Measurements from ENCODE around the gene ERICH6. TPM values are rescaled to one million over a fixed set of nuclear protein-coding genes. Genes with fewer than 3 reads are reported as not detected.

Gene ERICH6
- total RNA-seq, 2 donors from 2014 or later: not detected

DNA sequence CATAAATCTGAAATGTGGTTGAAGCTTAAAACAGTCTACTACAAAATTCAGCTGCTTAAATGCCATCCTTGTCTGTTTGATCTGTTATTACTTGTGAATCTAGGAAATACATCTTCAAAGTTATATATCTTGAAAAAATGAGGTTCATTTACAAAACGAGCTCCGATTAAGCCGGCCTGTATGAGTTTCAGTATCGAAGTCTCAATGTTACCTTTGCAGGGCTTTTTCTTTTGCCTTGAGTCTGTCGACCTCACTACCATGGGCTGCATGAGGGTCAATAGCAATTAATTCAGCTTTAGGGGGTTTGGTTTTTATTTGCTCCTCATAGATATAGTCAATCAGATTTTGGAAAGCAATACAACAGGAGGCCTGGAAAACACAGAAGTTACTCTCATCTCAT lies 23.2 kb downstream of the ERICH6 start:
- ATAC-seq (ENCODE audit: insufficient number of reproducible peaks, low FRiP score, low read depth) (no peak), DNase-seq (ENCODE audit: low spot score) (no peak)
- no peaks in the 10 kb centered on the region for H3K27me3 ChIP-seq (replicated peaks; ENCODE audit: insufficient read depth)
- H3K36me3 ChIP-seq: no peaks in the 10 kb centered on the region
- TF ChIP-seq, protein P1, sequence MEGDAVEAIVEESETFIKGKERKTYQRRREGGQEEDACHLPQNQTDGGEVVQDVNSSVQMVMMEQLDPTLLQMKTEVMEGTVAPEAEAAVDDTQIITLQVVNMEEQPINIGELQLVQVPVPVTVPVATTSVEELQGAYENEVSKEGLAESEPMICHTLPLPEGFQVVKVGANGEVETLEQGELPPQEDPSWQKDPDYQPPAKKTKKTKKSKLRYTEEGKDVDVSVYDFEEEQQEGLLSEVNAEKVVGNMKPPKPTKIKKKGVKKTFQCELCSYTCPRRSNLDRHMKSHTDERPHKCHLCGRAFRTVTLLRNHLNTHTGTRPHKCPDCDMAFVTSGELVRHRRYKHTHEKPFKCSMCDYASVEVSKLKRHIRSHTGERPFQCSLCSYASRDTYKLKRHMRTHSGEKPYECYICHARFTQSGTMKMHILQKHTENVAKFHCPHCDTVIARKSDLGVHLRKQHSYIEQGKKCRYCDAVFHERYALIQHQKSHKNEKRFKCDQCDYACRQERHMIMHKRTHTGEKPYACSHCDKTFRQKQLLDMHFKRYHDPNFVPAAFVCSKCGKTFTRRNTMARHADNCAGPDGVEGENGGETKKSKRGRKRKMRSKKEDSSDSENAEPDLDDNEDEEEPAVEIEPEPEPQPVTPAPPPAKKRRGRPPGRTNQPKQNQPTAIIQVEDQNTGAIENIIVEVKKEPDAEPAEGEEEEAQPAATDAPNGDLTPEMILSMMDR (IDR thresholded peaks at IDR 0.05): no peak
- H3K27ac ChIP-seq: no peak overlapping the region
- no peaks in the 10 kb centered on the region for H3K4me1 ChIP-seq (ENCODE audit: control insufficient read depth in 1 of 2, low read depth in 2 of 2)
- H3K9me3 ChIP-seq: peaks cover under 1% of the 10 kb centered on the region
- no peak overlapping the region for H3K4me3 ChIP-seq

DNA sequence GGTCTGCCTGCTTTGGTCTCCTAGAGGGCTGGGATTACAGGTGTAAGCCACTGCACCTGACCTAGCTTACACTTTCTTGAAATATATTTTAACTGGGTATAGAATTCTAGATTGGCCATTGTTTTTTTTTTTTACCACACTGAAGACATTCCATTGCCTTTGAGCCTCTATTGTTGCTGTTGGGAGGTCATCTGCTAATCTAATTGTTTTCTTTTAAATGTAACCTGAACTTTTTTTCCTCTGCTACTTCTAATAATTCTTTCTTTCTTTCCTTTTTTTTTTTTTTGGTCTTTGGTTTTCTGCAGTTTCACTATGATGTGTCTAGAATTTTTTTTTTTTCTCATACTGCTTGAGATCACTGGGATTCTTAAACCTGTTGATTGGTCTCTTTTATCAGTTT lies 28.1 kb downstream of the ERICH6 start:
- DNase-seq (ENCODE audit: low spot score) (no peak), ATAC-seq (ENCODE audit: insufficient number of reproducible peaks, low FRiP score, low read depth) (no peak)
- Histone ChIP-seq H3K4me3 (no peak overlapping the region), H3K36me3 (no peaks in the 10 kb centered on the region), H3K27me3 (replicated peaks; ENCODE audit: insufficient read depth) (no peaks in the 10 kb centered on the region), H3K4me1 (ENCODE audit: control insufficient read depth in 1 of 2, low read depth in 2 of 2) (no peaks in the 10 kb centered on the region), H3K27ac (no peak overlapping the region), H3K9me3 (peaks cover 4% of the 10 kb centered on the region)
- TF ChIP-seq, protein P1 (IDR thresholded peaks at IDR 0.05): no peak

DNA sequence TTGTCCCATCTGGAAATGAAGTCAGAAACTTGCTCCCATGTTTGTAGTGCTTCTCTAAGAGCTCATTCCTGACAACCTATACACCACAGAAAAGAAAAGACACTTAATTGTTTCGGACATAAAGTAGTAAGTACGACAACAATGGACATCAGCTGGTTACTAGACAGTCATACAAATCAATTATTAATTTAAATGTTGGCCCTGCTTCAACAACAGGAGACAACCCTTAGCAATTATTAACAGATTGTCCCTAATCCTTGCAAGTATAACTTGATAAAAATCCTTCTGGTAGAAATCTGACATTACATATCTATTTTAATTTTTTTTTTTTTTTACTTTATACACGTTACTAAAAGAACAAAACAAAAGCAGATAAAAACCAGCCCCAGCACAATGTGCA lies 29.8 kb downstream of the ERICH6 start:
- Histone ChIP-seq H3K9me3 (peaks cover 4% of the 10 kb centered on the region), H3K27me3 (replicated peaks; ENCODE audit: insufficient read depth) (no peaks in the 10 kb centered on the region), H3K36me3 (no peaks in the 10 kb centered on the region), H3K4me3 (no peak overlapping the region), H3K4me1 (ENCODE audit: control insufficient read depth in 1 of 2, low read depth in 2 of 2) (no peaks in the 10 kb centered on the region), H3K27ac (no peak overlapping the region)
- TF ChIP-seq, protein P1 (IDR thresholded peaks at IDR 0.05): no peak
- ATAC-seq (ENCODE audit: insufficient number of reproducible peaks, low FRiP score, low read depth) (no peak), DNase-seq (ENCODE audit: low spot score) (no peak)

DNA sequence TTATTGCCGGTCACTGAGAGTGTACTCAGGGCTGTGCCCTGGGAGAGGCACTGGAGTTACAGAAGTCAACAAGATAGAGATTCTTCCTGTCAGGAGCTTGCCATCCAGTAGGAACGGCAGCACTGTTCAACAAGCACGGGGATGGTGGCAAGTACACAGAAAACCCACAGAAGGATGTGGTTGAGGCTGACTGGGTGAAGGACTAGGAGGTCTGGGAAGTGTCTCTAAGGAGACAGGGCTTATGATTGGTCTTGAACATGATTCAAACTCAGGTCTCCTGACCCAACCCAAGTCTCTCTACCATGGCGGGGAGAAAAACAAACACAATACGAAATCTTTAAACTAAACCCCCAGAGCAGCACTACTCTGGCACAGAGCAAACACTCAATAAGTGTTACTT lies 37.6 kb downstream of the ERICH6 start:
- Histone ChIP-seq H3K4me3 (no peak overlapping the region), H3K27ac (no peak overlapping the region), H3K27me3 (replicated peaks; ENCODE audit: insufficient read depth) (no peaks in the 10 kb centered on the region), H3K9me3 (no peaks in the 10 kb centered on the region), H3K4me1 (ENCODE audit: control insufficient read depth in 1 of 2, low read depth in 2 of 2) (no peaks in the 10 kb centered on the region), H3K36me3 (no peaks in the 10 kb centered on the region)
- no peak for ATAC-seq (ENCODE audit: insufficient number of reproducible peaks, low FRiP score, low read depth)
- TF ChIP-seq, protein P1 (IDR thresholded peaks at IDR 0.05): no peak
- DNase-seq (ENCODE audit: low spot score): no peak

DNA sequence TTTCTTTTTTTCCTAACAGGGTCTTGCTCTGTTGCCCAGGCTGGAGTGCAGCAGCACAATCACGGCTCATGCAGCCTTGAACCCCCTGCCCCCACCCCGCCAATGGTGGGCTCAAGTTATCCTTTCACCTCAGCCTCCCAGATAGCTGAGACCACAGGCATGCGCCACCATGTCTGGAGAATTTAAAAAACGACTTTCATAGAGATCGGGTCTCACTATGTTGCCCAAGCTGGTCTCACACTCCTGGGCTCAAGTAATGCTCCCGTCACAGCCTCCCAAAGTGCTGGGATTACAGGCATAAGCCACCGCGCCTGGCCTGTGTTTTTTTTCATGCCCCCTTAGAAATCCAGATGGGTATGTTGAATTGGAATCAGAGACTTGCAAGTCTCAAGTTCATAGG lies 40.3 kb downstream of the ERICH6 start:
- no peaks in the 10 kb centered on the region for H3K27me3 ChIP-seq (replicated peaks; ENCODE audit: insufficient read depth)
- ATAC-seq (ENCODE audit: insufficient number of reproducible peaks, low FRiP score, low read depth) (no peak), DNase-seq (ENCODE audit: low spot score) (no peak)
- TF ChIP-seq, protein P1 (IDR thresholded peaks at IDR 0.05): no peak
- no peak overlapping the region for H3K4me3 ChIP-seq
- H3K9me3 ChIP-seq: no peaks in the 10 kb centered on the region
- no peaks in the 10 kb centered on the region for H3K4me1 ChIP-seq (ENCODE audit: control insufficient read depth in 1 of 2, low read depth in 2 of 2)
- no peaks in the 10 kb centered on the region for H3K36me3 ChIP-seq
- H3K27ac ChIP-seq: no peak overlapping the region
